Mesenchymal stem cell (in vitro differentiated cells and primary cell): Measurements from ENCODE around the gene TTC36.
A peak's percentile ranks its signal among the peaks of the same experiment; 100 is the strongest.

ENCODE experiments used
- DNase-seq: peaks from one replicate; pipeline ENCODE4 v3.0.0-alpha.2; 2013
- H2AFZ ChIP-seq: one replicate; pipeline ENCODE4 v1.6.1; 2013; ENCODE audit warnings: low read depth, mild to moderate bottlenecking, control low read depth, inconsistent platforms, low read length, moderate library complexity
- H2AK5ac ChIP-seq: 2 replicates; pipeline ENCODE4 v1.6.1; 2013; ENCODE audit warnings: low read length, moderate library complexity, mild to moderate bottlenecking, inconsistent platforms; ENCODE audit not compliant: severe bottlenecking
- H2BK120ac ChIP-seq: one replicate; pipeline ENCODE4 v1.6.1; 2013; ENCODE audit warnings: low read depth, mild to moderate bottlenecking, inconsistent platforms, low read length, moderate library complexity
- H2BK12ac ChIP-seq, 2 experiments: one replicate each; pipeline ENCODE4 v1.6.1; 2013; ENCODE audit warnings: inconsistent platforms in 2 of 2, low read length in 2 of 2, mild to moderate bottlenecking in 2 of 2, moderate library complexity in 2 of 2, control low read depth in 1 of 2
- H2BK15ac ChIP-seq: one replicate; pipeline ENCODE4 v1.6.1; 2013; ENCODE audit warnings: mild to moderate bottlenecking, low read depth, inconsistent platforms; ENCODE audit not compliant: poor library complexity, severe bottlenecking
- H2BK5ac ChIP-seq: 2 replicates; pipeline ENCODE4 v1.6.1; 2013; ENCODE audit warnings: low read depth, mild to moderate bottlenecking, low read length, control low read depth, inconsistent platforms; ENCODE audit not compliant: poor library complexity, severe bottlenecking
- H3K14ac ChIP-seq, 2 experiments: one replicate each; pipeline ENCODE4 v1.6.1; 2013; ENCODE audit warnings: inconsistent platforms in 2 of 2, low read length in 2 of 2, control low read depth in 1 of 2, mild to moderate bottlenecking in 1 of 2, moderate library complexity in 1 of 2
- H3K18ac ChIP-seq, 2 experiments: one replicate each; pipeline ENCODE4 v1.6.1; 2013; ENCODE audit warnings: inconsistent platforms in 2 of 2, low read length in 2 of 2, control low read depth in 1 of 2, low read depth in 1 of 2, mild to moderate bottlenecking in 1 of 2
- H3K23ac ChIP-seq, 2 experiments: one replicate each; pipeline ENCODE4 v1.6.1; 2013; ENCODE audit warnings: inconsistent platforms in 2 of 2, low read length in 2 of 2, mild to moderate bottlenecking in 2 of 2, moderate library complexity in 2 of 2, control low read depth in 1 of 2
- H3K27ac ChIP-seq: 2 replicates; pipeline ENCODE4 v1.5.1; 2013; ENCODE audit warnings: mild to moderate bottlenecking, moderate library complexity, low read length, control low read depth, inconsistent platforms; ENCODE audit not compliant: poor library complexity, severe bottlenecking
- H3K27me3 ChIP-seq, 2 experiments: 2 replicates each; pipeline versions ENCODE4 v1.6.1 to v1.7.0; 2013; ENCODE audit warnings: low read length in 2 of 2, mild to moderate bottlenecking in 2 of 2, moderate library complexity in 2 of 2, control low read depth in 1 of 2, inconsistent platforms in 1 of 2; ENCODE audit not compliant: control insufficient read depth in 1 of 2, insufficient read depth in 1 of 2
- H3K36me3 ChIP-seq, 2 experiments: 2 replicates each; pipeline versions ENCODE4 v1.6.1 to v1.7.0; 2013; ENCODE audit warnings: low read length in 2 of 2, control low read depth in 1 of 2, inconsistent platforms in 1 of 2, low read depth in 1 of 2, mild to moderate bottlenecking in 1 of 2; ENCODE audit not compliant: insufficient read depth in 2 of 2, control insufficient read depth in 1 of 2
- H3K4ac ChIP-seq, 2 experiments: one replicate each; pipeline ENCODE4 v1.6.1; 2013; ENCODE audit warnings: inconsistent platforms in 2 of 2, low read length in 2 of 2, mild to moderate bottlenecking in 2 of 2, moderate library complexity in 2 of 2, control low read depth in 1 of 2, low read depth in 1 of 2
- H3K4me1 ChIP-seq: 2 replicates; pipeline ENCODE4 v1.6.1; 2013; ENCODE audit warnings: low read depth, low read length, control low read depth; ENCODE audit not compliant: control insufficient read depth, insufficient read depth
- H3K4me2 ChIP-seq: 2 replicates; pipeline ENCODE4 v1.6.1; 2013; ENCODE audit warnings: low read length, mild to moderate bottlenecking, inconsistent platforms; ENCODE audit not compliant: poor library complexity, severe bottlenecking
- H3K4me3 ChIP-seq, 2 experiments: 2 replicates each; pipeline versions ENCODE4 v1.5.1 to v1.7.0; 2013; ENCODE audit warnings: low read length in 2 of 2, mild to moderate bottlenecking in 2 of 2, control low read depth in 1 of 2, low read depth in 1 of 2; ENCODE audit not compliant: insufficient read depth in 1 of 2
- H3K79me1 ChIP-seq: replicated peaks from 2 replicates; pipeline ENCODE4 v1.6.1; 2013; ENCODE audit warnings: mild to moderate bottlenecking, control low read depth, low read length, inconsistent platforms; ENCODE audit not compliant: poor library complexity, severe bottlenecking
- H3K9ac ChIP-seq: 2 replicates; pipeline ENCODE4 v1.7.0; 2013; ENCODE audit warnings: mild to moderate bottlenecking, low read length, moderate library complexity
- H3K9me3 ChIP-seq: 2 replicates; pipeline ENCODE4 v1.7.0; 2013; ENCODE audit warnings: mild to moderate bottlenecking, low read length; ENCODE audit not compliant: control insufficient read depth
- H4K8ac ChIP-seq: one replicate; pipeline ENCODE4 v1.6.1; 2013; ENCODE audit warnings: inconsistent platforms, mild to moderate bottlenecking, low read length, moderate library complexity
- H4K91ac ChIP-seq: one replicate; pipeline ENCODE4 v1.6.1; 2013; ENCODE audit warnings: mild to moderate bottlenecking, low read length, inconsistent platforms
- WGBS: methylation state at CpG from one replicate; pipeline ENCODE4 v1.1.7; 2013; ENCODE audit warnings: mixed read lengths; 5-methylcytosine and 5-hydroxymethylcytosine counted together

Gene TTC36

DNA sequence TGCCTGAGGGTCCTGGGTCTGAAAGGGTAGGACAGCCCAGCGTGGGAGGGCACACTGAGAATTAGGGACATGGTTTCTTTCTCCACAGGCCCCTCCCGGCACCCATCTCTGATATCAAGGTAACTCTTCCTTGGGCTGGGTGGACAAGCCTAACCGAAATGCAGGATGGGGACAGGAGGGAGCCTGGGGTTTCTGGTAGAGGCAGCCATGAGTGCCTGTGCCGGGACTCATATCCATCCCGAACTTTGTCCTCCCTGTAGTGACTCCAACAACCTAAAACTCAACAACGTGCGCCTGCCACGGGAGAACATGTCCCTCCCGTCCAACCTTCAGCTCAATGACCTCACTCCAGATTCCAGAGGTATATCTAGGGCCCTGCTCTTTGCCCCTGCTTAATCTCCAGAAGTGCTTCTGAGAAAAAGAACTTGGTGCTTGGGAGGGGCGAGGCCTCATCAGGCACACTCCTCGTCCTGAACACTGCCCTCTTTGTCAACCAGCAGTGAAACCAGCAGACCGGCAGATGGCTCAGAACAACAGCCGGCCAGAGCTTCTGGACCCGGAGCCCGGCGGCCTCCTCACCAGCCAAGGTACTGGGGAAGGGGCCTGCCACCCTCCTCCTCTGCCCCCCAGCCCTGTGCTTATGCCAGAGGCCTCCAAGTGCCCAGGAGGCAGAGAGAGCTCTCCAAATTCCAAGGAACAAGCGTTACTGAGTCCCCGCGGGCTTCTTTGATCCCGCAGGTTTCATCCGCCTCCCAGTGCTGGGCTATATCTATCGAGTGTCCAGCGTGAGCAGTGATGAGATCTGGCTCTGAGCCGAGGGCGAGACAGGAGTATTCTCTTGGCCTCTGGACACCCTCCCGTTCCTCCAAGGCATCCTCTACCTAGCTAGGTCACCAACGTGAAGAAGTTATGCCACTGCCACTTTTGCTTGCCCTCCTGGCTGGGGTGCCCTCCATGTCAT lies 6.8 kb downstream of the TTC36 start:
- H3K4me1 ChIP-seq = peaks cover 18% of the 10 kb centered on the region
- H3K79me1 ChIP-seq = peaks cover 27% of the 10 kb centered on the region
- no peak overlapping the region for H2BK15ac ChIP-seq
- no peak overlapping the region for H2BK5ac ChIP-seq
- DNase-seq = no peak
- no peak overlapping the region for H3K4ac ChIP-seq
- H3K27me3 ChIP-seq = no peaks in the 10 kb centered on the region
- H3K4me2 ChIP-seq = no peak overlapping the region
- H3K9me3 ChIP-seq = no peaks in the 10 kb centered on the region
- no peak overlapping the region for H2AK5ac ChIP-seq
- H3K14ac ChIP-seq = no peak overlapping the region
- H4K91ac ChIP-seq = no peak overlapping the region
- H3K36me3 ChIP-seq = peaks cover 0 to 32% of the 10 kb centered on the region in 2 experiments
- H4K8ac ChIP-seq = no peak overlapping the region
- WGBS = 91% methylated on average over 24 of the region's 27 CpGs
- no peak overlapping the region for H2BK12ac ChIP-seq
- no peak overlapping the region for H2BK120ac ChIP-seq
- no peak overlapping the region for H2AFZ ChIP-seq
- H3K23ac ChIP-seq = no peak overlapping the region
- H3K27ac ChIP-seq = no peak overlapping the region
- no peak overlapping the region for H3K4me3 ChIP-seq
- H3K9ac ChIP-seq = no peak overlapping the region
- H3K18ac ChIP-seq = no peak overlapping the region

DNA sequence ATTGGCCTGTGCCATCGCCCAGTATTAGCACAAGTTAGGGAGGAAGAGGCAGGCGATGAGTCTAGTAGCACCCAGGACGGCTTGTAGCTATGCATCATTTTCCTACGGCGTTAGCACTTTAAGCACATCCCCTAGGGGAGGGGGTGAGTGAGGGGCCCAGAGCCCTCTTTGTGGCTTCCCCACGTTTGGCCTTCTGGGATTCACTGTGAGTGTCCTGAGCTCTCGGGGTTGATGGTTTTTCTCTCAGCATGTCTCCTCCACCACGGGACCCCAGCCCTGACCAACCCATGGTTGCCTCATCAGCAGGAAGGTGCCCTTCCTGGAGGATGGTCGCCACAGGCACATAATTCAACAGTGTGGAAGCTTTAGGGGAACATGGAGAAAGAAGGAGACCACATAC lies 8.0 kb downstream of the TTC36 start:
- Histone ChIP-seq H3K14ac (no peak overlapping the region), H2AFZ (no peak overlapping the region), H3K79me1 (peaks cover 20% of the 10 kb centered on the region), H3K4ac (no peak overlapping the region), H3K27ac (no peak overlapping the region), H2BK5ac (no peak overlapping the region), H3K9me3 (no peaks in the 10 kb centered on the region), H3K4me3 (no peak overlapping the region), H4K8ac (no peak overlapping the region), H2BK12ac (no peak overlapping the region), H3K27me3 (no peaks in the 10 kb centered on the region), H2AK5ac (no peak overlapping the region), H3K23ac (no peak overlapping the region), H3K18ac (no peak overlapping the region), H3K4me1 (peaks cover 16% of the 10 kb centered on the region), H2BK15ac (no peak overlapping the region), H2BK120ac (no peak overlapping the region), H3K9ac (no peak overlapping the region), H3K36me3 (peaks cover 0 to 36% of the 10 kb centered on the region in 2 experiments), H3K4me2 (no peak overlapping the region), H4K91ac (no peak overlapping the region)
- 91% methylated on average over 9 of the region's 9 CpGs for WGBS
- no peak for DNase-seq

DNA sequence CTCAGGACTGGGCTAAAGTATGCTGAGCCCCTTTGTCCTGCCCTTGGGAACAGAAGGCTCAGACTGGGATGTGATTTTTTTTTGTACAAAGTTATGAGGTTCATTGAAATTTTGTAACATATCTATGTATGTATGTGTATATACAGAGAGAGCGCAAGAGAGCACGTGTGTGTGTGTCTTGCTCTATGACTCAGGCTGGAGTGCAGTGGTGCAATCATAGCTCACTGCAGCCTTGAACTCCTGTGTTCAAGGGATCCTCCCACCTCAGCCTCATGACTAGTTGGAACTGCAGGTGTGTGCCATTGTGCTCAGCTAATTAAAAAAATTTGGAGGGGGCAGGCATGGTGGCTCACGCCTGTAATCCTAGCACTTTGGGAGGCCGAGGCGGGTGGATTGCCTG lies 9.5 kb downstream of the TTC36 start:
- Histone ChIP-seq H2BK12ac (no peak overlapping the region), H3K27ac (no peak overlapping the region), H3K9ac (no peak overlapping the region), H3K4me1 (peaks cover 12% of the 10 kb centered on the region), H3K4ac (no peak overlapping the region), H2BK5ac (no peak overlapping the region), H3K23ac (no peak overlapping the region), H2BK15ac (no peak overlapping the region), H3K79me1 (peaks cover 15% of the 10 kb centered on the region), H3K9me3 (no peaks in the 10 kb centered on the region), H3K27me3 (no peaks in the 10 kb centered on the region), H3K18ac (no peak overlapping the region), H3K4me2 (no peak overlapping the region), H3K4me3 (no peak overlapping the region), H4K91ac (no peak overlapping the region), H3K36me3 (peaks cover 3 to 39% of the 10 kb centered on the region in 2 experiments), H4K8ac (no peak overlapping the region), H3K14ac (no peak overlapping the region), H2AK5ac (no peak overlapping the region), H2BK120ac (no peak overlapping the region), H2AFZ (no peak overlapping the region)
- WGBS = 97% methylated on average over 5 of the region's 5 CpGs
- DNase-seq = peak; percentile 29

DNA sequence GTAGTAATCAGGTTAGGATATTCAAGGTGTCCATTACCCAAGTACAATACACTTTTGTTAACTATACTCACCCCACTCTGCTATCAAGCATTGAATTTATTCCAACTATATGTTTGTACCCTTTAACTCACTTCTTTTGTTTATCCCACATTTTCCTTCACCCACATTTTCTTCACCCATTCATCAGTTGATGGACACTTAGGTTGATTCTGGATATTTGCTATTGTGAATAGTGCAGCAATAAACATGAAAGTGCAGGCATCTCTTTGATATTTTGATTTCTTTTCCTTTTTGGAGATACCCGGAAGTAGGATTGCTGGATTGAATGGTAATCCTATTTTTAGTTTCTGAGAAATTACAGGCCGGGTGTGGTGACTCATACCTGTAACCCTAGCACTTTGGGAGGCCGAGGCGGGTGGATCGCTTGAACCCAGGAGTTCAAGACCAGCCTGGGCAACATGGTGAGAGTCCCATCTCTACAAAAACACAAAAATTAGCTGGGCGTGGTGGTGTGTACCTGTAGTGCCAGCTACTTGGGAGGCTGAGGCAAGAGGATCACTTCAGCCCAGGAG lies 10.2 kb downstream of the TTC36 start:
- Histone ChIP-seq H2AK5ac (no peak overlapping the region), H3K79me1 (peaks cover 7% of the 10 kb centered on the region), H2AFZ (no peak overlapping the region), H3K14ac (no peak overlapping the region), H3K27me3 (no peaks in the 10 kb centered on the region), H3K4me1 (peaks cover 5% of the 10 kb centered on the region), H3K23ac (no peak overlapping the region), H3K36me3 (peaks cover 8 to 45% of the 10 kb centered on the region in 2 experiments), H3K27ac (no peak overlapping the region), H4K91ac (no peak overlapping the region), H3K4ac (no peak overlapping the region), H3K4me2 (peak overlapping the region; percentile 6), H3K18ac (no peak overlapping the region), H3K9me3 (no peaks in the 10 kb centered on the region), H2BK12ac (no peak overlapping the region), H2BK5ac (no peak overlapping the region), H3K4me3 (no peak overlapping the region), H3K9ac (no peak overlapping the region), H2BK15ac (no peak overlapping the region), H2BK120ac (no peak overlapping the region), H4K8ac (no peak overlapping the region)
- WGBS = 92% methylated on average over 6 of the region's 6 CpGs
- no peak for DNase-seq
